NB4 (cell line): ENCODE measurements around the gene FLACC1.
A peak's percentile ranks its signal among the peaks of the same experiment; 100 is the strongest.

ENCODE experiments used
- DNase-seq: peaks from one replicate; pipeline ENCODE4 v3.0.0; 2010; ENCODE audit warnings: low read depth
- H3K4me3 ChIP-seq: one replicate; pipeline ENCODE4 v1.5.1; 2011; ENCODE audit warnings: mild to moderate bottlenecking, low read depth, low read length, moderate library complexity
- CTCF ChIP-seq: IDR thresholded peaks from one replicate; pipeline ENCODE4 v1.5.1; 2012; ENCODE audit warnings: low read depth, low read length
- MAX ChIP-seq: IDR thresholded peaks from 2 replicates; pipeline ENCODE4 v1.6.1; 2011; ENCODE audit warnings: low read depth, low read length
- MYC ChIP-seq: IDR thresholded peaks from 2 replicates; pipeline ENCODE4 v1.6.1; 2011; ENCODE audit warnings: low read depth, low read length
- POLR2A ChIP-seq: IDR thresholded peaks from 2 replicates; pipeline ENCODE4 v1.6.1; 2011; ENCODE audit warnings: mild to moderate bottlenecking; ENCODE audit not compliant: insufficient read length; ENCODE audit errors: extremely low read depth

FLACC1 gene

GRCh38 chr2:201257381-201257955 is 99.7 kb downstream of the FLACC1 start:
- H3K4me3 ChIP-seq = peak overlapping the region; percentile 73
- no peak for TF ChIP-seq CTCF
- TF ChIP-seq MAX = no peak
- no peak for TF ChIP-seq MYC
- peak; percentile 92 for DNase-seq

DNA sequence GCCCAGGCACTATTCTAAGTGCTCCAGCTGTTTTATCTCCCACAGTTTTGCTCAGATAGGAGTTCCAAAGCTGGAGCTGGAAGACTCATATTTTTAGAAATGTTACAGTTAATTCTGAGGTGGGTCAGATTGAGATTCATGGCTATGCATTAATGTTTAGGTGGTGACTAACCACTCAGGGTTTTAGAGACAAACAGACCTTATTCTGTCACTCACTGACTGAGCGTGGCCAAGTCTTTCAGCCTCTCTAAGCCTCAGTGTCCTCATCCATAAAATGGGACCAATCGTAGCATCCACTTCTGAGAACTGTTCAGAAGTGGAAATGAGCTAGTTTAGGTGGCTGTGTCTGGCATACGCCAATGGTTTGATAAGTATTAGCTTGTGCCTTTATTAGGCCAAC is 101.1 kb downstream of the FLACC1 start:
- no peak for TF ChIP-seq MYC
- TF ChIP-seq POLR2A = no peak
- no peak for TF ChIP-seq CTCF
- no peak for TF ChIP-seq MAX
- H3K4me3 ChIP-seq = no peak overlapping the region
- DNase-seq = no peak

DNA sequence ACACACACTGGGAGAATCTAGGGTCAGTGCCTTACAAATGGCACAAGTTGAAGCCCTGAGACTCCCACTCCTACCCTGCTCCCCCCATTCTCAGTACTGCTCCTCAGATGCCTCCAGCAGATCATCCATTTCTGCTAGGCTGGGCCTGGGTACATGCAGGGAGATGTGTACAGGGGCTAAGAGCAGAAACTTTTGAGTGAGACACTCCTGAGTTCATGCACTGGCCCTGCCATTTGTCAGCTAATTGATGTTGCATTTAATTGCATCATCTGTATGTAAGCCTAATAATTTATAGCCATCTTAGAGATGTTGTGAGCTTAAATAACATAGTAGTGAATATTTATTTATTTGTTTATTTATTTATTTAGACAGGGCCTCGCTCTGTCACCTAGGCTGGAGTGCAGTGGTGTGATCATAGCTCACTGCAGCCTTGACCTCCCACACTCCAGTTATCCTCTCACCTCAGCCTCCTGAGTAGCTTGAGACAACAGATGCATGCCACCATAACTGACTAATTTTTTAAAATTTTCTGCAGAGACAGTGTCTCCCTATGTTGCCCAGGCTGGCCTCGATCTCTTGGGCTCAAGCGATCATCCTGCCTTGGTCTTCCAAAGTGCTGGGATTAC is 101.6 kb downstream of the FLACC1 start:
- TF ChIP-seq POLR2A (no peak), CTCF (no peak), MAX (no peak), MYC (no peak)
- no peak for DNase-seq
- no peak overlapping the region for H3K4me3 ChIP-seq

DNA sequence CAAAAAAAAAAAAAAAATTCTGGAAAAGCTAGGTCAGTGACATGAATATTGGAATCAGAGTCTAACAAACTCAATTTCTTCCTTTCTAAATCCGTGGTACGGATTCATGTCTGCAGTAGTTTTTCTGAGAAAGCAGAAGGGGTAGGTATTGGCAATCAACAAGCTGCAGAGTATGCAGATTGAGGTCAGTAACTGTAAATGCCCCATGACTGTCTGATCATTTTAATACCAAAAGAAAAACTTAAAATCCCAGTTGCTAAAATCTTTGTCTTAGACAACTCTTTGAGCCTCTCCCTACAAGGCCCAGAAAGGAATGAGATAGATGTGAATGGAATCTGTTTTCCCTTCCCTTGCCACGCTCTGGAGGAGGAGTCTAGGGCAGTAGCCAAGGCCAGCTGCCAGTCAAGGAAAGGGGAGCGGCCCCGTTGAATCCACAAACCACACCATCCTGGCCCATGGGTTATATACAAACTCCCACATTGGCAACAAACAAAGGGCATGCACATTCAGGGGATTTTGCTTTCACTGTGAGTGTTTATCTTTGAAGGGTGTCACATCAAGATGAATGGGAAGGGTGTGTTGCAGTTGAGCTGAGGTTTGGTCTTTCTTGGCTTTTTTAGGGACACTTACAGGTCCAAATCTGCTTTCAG is 102.9 kb downstream of the FLACC1 start:
- peak; percentile 37 for DNase-seq
- no peak overlapping the region for H3K4me3 ChIP-seq
- TF ChIP-seq CTCF (no peak), MAX (no peak), MYC (no peak), POLR2A (no peak)

- no peak overlapping the region for H3K4me3 ChIP-seq
- TF ChIP-seq CTCF (no peak), MAX (no peak), MYC (no peak), POLR2A (no peak)
- no peak for DNase-seq
Measured at GRCh38 chr2:201250741-201251140, 106.4 kb downstream of the FLACC1 start.
